ENCODE measurements around the gene ZDHHC4.

The ZDHHC4 gene

GRCh38 chr7:6558837-6559236, 18.4 kb upstream of the ZDHHC4 start:
- H2BK5ac ChIP-seq (ENCODE audit: low read depth, low read length, poor library complexity): no peak overlapping the region
- H3K4me2 ChIP-seq (ENCODE audit: low read length): no peak overlapping the region
- H3K18ac ChIP-seq (ENCODE audit: low read length): no peak overlapping the region
- H4K91ac ChIP-seq (ENCODE audit: low read depth, low read length): no peak overlapping the region
- no peaks in the 10 kb centered on the region for H3K36me3 ChIP-seq (ENCODE audit: control insufficient read depth in 1 of 2, insufficient read depth in 2 of 2, low read length in 2 of 2)
- H3K79me1 ChIP-seq (ENCODE audit: low read length): no peaks in the 10 kb centered on the region
- no peak overlapping the region for H2AFZ ChIP-seq (ENCODE audit: insufficient read depth, low read length, poor library complexity)
- peak; percentile 17 to 71 for DNase-seq
- H3K23ac ChIP-seq (ENCODE audit: low read length): no peak overlapping the region
- no peaks in the 10 kb centered on the region for H3K4me1 ChIP-seq (ENCODE audit: control insufficient read depth in 1 of 2, insufficient read depth in 2 of 2, low read length in 2 of 2)
- H2AK5ac ChIP-seq (ENCODE audit: low read length): no peak overlapping the region
- no peak overlapping the region for H3K27ac ChIP-seq (ENCODE audit: low read depth, low read length)
- no peak overlapping the region for H4K8ac ChIP-seq (ENCODE audit: low read depth, low read length)
- no peak overlapping the region for H3K14ac ChIP-seq (ENCODE audit: low read length)
- no peak overlapping the region for H2BK12ac ChIP-seq (ENCODE audit: low read length)
- H2BK120ac ChIP-seq (ENCODE audit: insufficient read depth, low read length, poor library complexity): no peak overlapping the region
- no peak overlapping the region for H4K12ac ChIP-seq (ENCODE audit: low read depth, low read length)
- WGBS (ENCODE audit: extremely low coverage, insufficient coverage, insufficient read length): no CpG with 5 or more reads among the region's 6 CpGs
- no peaks in the 10 kb centered on the region for H3K9me3 ChIP-seq (ENCODE audit: insufficient read depth, low read depth, low read length)
- no peaks in the 10 kb centered on the region for H3K27me3 ChIP-seq (ENCODE audit: insufficient read depth, low read length)
- no peaks in the 10 kb centered on the region for H3K79me2 ChIP-seq (ENCODE audit: control insufficient read depth, insufficient read depth, low read length, poor library complexity)
- no peak overlapping the region for H3K4me3 ChIP-seq (ENCODE audit: low read depth, low read length)
- no peak overlapping the region for H3K4ac ChIP-seq (ENCODE audit: low read depth, low read length)
- H3K9ac ChIP-seq (ENCODE audit: low read length): no peak overlapping the region

- Histone ChIP-seq H3K23ac (ENCODE audit: low read length) (no peak overlapping the region), H3K79me1 (ENCODE audit: low read length) (no peaks in the 10 kb centered on the region), H3K79me2 (ENCODE audit: control insufficient read depth, insufficient read depth, low read length, poor library complexity) (no peaks in the 10 kb centered on the region), H4K91ac (ENCODE audit: low read depth, low read length) (no peak overlapping the region), H2AK5ac (ENCODE audit: low read length) (no peak overlapping the region), H2AFZ (ENCODE audit: insufficient read depth, low read length, poor library complexity) (no peak overlapping the region), H3K4me1 (ENCODE audit: control insufficient read depth in 1 of 2, insufficient read depth in 2 of 2, low read length in 2 of 2) (no peaks in the 10 kb centered on the region), H4K12ac (ENCODE audit: low read depth, low read length) (no peak overlapping the region), H2BK5ac (ENCODE audit: low read depth, low read length, poor library complexity) (no peak overlapping the region), H2BK120ac (ENCODE audit: insufficient read depth, low read length, poor library complexity) (no peak overlapping the region), H2BK12ac (ENCODE audit: low read length) (no peak overlapping the region), H3K4ac (ENCODE audit: low read depth, low read length) (no peak overlapping the region), H3K9me3 (ENCODE audit: insufficient read depth, low read depth, low read length) (no peaks in the 10 kb centered on the region), H3K4me2 (ENCODE audit: low read length) (no peak overlapping the region), H3K4me3 (ENCODE audit: low read depth, low read length) (no peak overlapping the region), H4K8ac (ENCODE audit: low read depth, low read length) (no peak overlapping the region), H3K9ac (ENCODE audit: low read length) (no peak overlapping the region), H3K27ac (ENCODE audit: low read depth, low read length) (no peak overlapping the region), H3K18ac (ENCODE audit: low read length) (no peak overlapping the region), H3K36me3 (ENCODE audit: control insufficient read depth in 1 of 2, insufficient read depth in 2 of 2, low read length in 2 of 2) (no peaks in the 10 kb centered on the region), H3K14ac (ENCODE audit: low read length) (no peak overlapping the region), H3K27me3 (ENCODE audit: insufficient read depth, low read length) (no peaks in the 10 kb centered on the region)
- no peak for DNase-seq
- WGBS (ENCODE audit: extremely low coverage, insufficient coverage, insufficient read length): no CpG with 5 or more reads among the region's 3 CpGs
Observed at GRCh38 chr7:6559896-6560295, 17.4 kb upstream of the ZDHHC4 start.

- WGBS (ENCODE audit: extremely low coverage, insufficient coverage, insufficient read length): no CpG with 5 or more reads among the region's 1 CpG
- Histone ChIP-seq H3K27ac (ENCODE audit: low read depth, low read length) (no peak overlapping the region), H2BK120ac (ENCODE audit: insufficient read depth, low read length, poor library complexity) (no peak overlapping the region), H3K9ac (ENCODE audit: low read length) (no peak overlapping the region), H2BK5ac (ENCODE audit: low read depth, low read length, poor library complexity) (no peak overlapping the region), H3K18ac (ENCODE audit: low read length) (no peak overlapping the region), H3K4ac (ENCODE audit: low read depth, low read length) (no peak overlapping the region), H3K4me3 (ENCODE audit: low read depth, low read length) (no peak overlapping the region), H3K14ac (ENCODE audit: low read length) (no peak overlapping the region), H3K4me2 (ENCODE audit: low read length) (no peak overlapping the region), H3K79me2 (ENCODE audit: control insufficient read depth, insufficient read depth, low read length, poor library complexity) (no peaks in the 10 kb centered on the region), H3K36me3 (ENCODE audit: control insufficient read depth in 1 of 2, insufficient read depth in 2 of 2, low read length in 2 of 2) (no peaks in the 10 kb centered on the region), H3K79me1 (ENCODE audit: low read length) (no peaks in the 10 kb centered on the region), H2BK12ac (ENCODE audit: low read length) (no peak overlapping the region), H2AFZ (ENCODE audit: insufficient read depth, low read length, poor library complexity) (no peak overlapping the region), H3K4me1 (ENCODE audit: control insufficient read depth in 1 of 2, insufficient read depth in 2 of 2, low read length in 2 of 2) (no peaks in the 10 kb centered on the region), H3K23ac (ENCODE audit: low read length) (no peak overlapping the region), H4K12ac (ENCODE audit: low read depth, low read length) (no peak overlapping the region), H4K8ac (ENCODE audit: low read depth, low read length) (no peak overlapping the region), H3K9me3 (ENCODE audit: insufficient read depth, low read depth, low read length) (no peaks in the 10 kb centered on the region), H2AK5ac (ENCODE audit: low read length) (no peak overlapping the region), H3K27me3 (ENCODE audit: insufficient read depth, low read length) (no peaks in the 10 kb centered on the region), H4K91ac (ENCODE audit: low read depth, low read length) (no peak overlapping the region)
- DNase-seq: no peak
Observed at GRCh38 chr7:6562106-6562505, 15.1 kb upstream of the ZDHHC4 start.

- H3K79me2 ChIP-seq (ENCODE audit: control insufficient read depth, insufficient read depth, low read length, poor library complexity): no peaks in the 10 kb centered on the region
- H3K4me3 ChIP-seq (ENCODE audit: low read depth, low read length): no peak overlapping the region
- no peak overlapping the region for H3K9ac ChIP-seq (ENCODE audit: low read length)
- no peak overlapping the region for H4K12ac ChIP-seq (ENCODE audit: low read depth, low read length)
- H3K27me3 ChIP-seq (ENCODE audit: insufficient read depth, low read length): no peaks in the 10 kb centered on the region
- DNase-seq: no peak
- H3K36me3 ChIP-seq (ENCODE audit: control insufficient read depth in 1 of 2, insufficient read depth in 2 of 2, low read length in 2 of 2): no peaks in the 10 kb centered on the region
- H2AFZ ChIP-seq (ENCODE audit: insufficient read depth, low read length, poor library complexity): no peak overlapping the region
- H3K18ac ChIP-seq (ENCODE audit: low read length): no peak overlapping the region
- H3K4ac ChIP-seq (ENCODE audit: low read depth, low read length): no peak overlapping the region
- WGBS (ENCODE audit: extremely low coverage, insufficient coverage, insufficient read length): no CpG with 5 or more reads among the region's 12 CpGs
- H4K91ac ChIP-seq (ENCODE audit: low read depth, low read length): no peak overlapping the region
- H3K27ac ChIP-seq (ENCODE audit: low read depth, low read length): no peak overlapping the region
- no peak overlapping the region for H2BK120ac ChIP-seq (ENCODE audit: insufficient read depth, low read length, poor library complexity)
- no peak overlapping the region for H2BK5ac ChIP-seq (ENCODE audit: low read depth, low read length, poor library complexity)
- H3K4me1 ChIP-seq (ENCODE audit: control insufficient read depth in 1 of 2, insufficient read depth in 2 of 2, low read length in 2 of 2): no peaks in the 10 kb centered on the region
- no peak overlapping the region for H3K23ac ChIP-seq (ENCODE audit: low read length)
- no peak overlapping the region for H4K8ac ChIP-seq (ENCODE audit: low read depth, low read length)
- no peaks in the 10 kb centered on the region for H3K79me1 ChIP-seq (ENCODE audit: low read length)
- no peaks in the 10 kb centered on the region for H3K9me3 ChIP-seq (ENCODE audit: insufficient read depth, low read depth, low read length)
- no peak overlapping the region for H3K4me2 ChIP-seq (ENCODE audit: low read length)
- no peak overlapping the region for H3K14ac ChIP-seq (ENCODE audit: low read length)
- no peak overlapping the region for H2AK5ac ChIP-seq (ENCODE audit: low read length)
- H2BK12ac ChIP-seq (ENCODE audit: low read length): no peak overlapping the region
Observed at GRCh38 chr7:6563936-6564770, 13.1 kb upstream of the ZDHHC4 start.

Measured in trophoblast cell (in vitro differentiated cells and primary cell).